ENCODE results near the gene FRZB.

DNA sequence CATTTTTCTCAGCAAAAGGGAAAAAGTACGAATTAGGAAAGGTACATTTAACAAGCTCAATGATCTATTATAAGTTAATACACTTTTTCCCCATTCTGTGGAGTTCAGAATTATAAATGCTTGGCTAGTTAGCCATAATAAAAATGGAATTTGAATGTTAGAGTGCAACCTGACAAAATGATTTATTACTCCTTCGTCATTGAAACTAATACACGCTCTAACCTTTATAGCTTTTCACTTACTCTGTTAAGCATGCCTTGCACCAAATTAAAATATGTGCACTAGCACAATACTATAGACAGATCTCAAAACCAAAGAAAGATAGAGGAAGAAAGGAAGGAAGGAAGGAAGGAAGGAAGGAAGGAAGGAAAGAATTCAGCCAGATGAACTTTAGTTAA is 46.1 kb upstream of the FRZB start:
- TF ChIP-seq POLR2A (IDR thresholded peaks at IDR 0.05): no peak
- TF ChIP-seq, protein P1, sequence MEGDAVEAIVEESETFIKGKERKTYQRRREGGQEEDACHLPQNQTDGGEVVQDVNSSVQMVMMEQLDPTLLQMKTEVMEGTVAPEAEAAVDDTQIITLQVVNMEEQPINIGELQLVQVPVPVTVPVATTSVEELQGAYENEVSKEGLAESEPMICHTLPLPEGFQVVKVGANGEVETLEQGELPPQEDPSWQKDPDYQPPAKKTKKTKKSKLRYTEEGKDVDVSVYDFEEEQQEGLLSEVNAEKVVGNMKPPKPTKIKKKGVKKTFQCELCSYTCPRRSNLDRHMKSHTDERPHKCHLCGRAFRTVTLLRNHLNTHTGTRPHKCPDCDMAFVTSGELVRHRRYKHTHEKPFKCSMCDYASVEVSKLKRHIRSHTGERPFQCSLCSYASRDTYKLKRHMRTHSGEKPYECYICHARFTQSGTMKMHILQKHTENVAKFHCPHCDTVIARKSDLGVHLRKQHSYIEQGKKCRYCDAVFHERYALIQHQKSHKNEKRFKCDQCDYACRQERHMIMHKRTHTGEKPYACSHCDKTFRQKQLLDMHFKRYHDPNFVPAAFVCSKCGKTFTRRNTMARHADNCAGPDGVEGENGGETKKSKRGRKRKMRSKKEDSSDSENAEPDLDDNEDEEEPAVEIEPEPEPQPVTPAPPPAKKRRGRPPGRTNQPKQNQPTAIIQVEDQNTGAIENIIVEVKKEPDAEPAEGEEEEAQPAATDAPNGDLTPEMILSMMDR (IDR thresholded peaks at IDR 0.05): no peak

Measured in thyroid gland (tissue), 4 donors.